ENCODE data around the gene SON. TPM values are rescaled to one million over a fixed set of nuclear protein-coding genes. Genes with fewer than 3 reads are reported as not detected.

Gene SON
- total RNA-seq, 3 donors from 2014 or later: 265 to 355 (median 330) TPM

GRCh38 chr21:33550772-33551660 lies 8.2 kb downstream of the SON start:
- H3K4me1 ChIP-seq: peaks cover 0 to 5% of the 10 kb centered on the region in 2 donors
- no peaks in the 10 kb centered on the region for H3K9me3 ChIP-seq
- TF ChIP-seq CTCF (IDR thresholded peaks at IDR 0.05) (no peak), POLR2A (IDR thresholded peaks at IDR 0.05) (no peak), POLR2AphosphoS5 (IDR thresholded peaks at IDR 0.05) (no peak)
- no peak for DNase-seq (ENCODE audit: low spot score in 2 of 2)
- intact Hi-C loops (cut with DNase I; ENCODE audit: low total_unique reads): loop anchor here (5.0 kb wide), 1 partner anchor 466 kb away; no protein-coding TSS in a partner anchor
- no peaks in the 10 kb centered on the region for H3K27me3 ChIP-seq
- H3K4me3 ChIP-seq: no peak overlapping the region
- no peak overlapping the region for H3K27ac ChIP-seq
- peaks cover 24% of the 10 kb centered on the region for H3K36me3 ChIP-seq

DNA sequence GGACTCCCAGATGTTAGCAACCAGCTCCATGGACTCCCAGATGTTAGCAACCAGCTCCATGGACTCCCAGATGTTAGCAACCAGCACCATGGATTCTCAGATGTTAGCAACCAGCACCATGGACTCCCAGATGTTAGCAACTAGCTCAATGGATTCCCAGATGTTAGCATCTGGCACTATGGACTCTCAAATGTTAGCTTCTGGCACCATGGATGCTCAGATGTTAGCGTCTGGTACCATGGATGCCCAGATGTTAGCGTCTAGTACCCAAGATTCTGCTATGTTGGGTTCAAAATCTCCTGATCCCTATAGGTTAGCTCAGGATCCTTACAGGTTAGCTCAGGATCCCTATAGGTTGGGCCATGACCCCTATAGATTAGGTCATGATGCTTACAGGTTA lies 8.8 kb downstream of the SON start:
- H3K4me3 ChIP-seq: no peak overlapping the region
- no peaks in the 10 kb centered on the region for H3K27me3 ChIP-seq
- no peaks in the 10 kb centered on the region for H3K9me3 ChIP-seq
- peaks cover 24% of the 10 kb centered on the region for H3K36me3 ChIP-seq
- peaks cover 0 to 8% of the 10 kb centered on the region in 2 donors for H3K4me1 ChIP-seq
- intact Hi-C loops (cut with DNase I; ENCODE audit: low total_unique reads): loop anchor here (5.0 kb wide), 1 partner anchor 466 kb away; no protein-coding TSS in a partner anchor
- DNase-seq (ENCODE audit: low spot score in 2 of 2): no peak
- no peak overlapping the region for H3K27ac ChIP-seq
- no peak for TF ChIP-seq POLR2AphosphoS5 (IDR thresholded peaks at IDR 0.05)
- no peak for TF ChIP-seq CTCF (IDR thresholded peaks at IDR 0.05)
- no peak for TF ChIP-seq POLR2A (IDR thresholded peaks at IDR 0.05)

DNA sequence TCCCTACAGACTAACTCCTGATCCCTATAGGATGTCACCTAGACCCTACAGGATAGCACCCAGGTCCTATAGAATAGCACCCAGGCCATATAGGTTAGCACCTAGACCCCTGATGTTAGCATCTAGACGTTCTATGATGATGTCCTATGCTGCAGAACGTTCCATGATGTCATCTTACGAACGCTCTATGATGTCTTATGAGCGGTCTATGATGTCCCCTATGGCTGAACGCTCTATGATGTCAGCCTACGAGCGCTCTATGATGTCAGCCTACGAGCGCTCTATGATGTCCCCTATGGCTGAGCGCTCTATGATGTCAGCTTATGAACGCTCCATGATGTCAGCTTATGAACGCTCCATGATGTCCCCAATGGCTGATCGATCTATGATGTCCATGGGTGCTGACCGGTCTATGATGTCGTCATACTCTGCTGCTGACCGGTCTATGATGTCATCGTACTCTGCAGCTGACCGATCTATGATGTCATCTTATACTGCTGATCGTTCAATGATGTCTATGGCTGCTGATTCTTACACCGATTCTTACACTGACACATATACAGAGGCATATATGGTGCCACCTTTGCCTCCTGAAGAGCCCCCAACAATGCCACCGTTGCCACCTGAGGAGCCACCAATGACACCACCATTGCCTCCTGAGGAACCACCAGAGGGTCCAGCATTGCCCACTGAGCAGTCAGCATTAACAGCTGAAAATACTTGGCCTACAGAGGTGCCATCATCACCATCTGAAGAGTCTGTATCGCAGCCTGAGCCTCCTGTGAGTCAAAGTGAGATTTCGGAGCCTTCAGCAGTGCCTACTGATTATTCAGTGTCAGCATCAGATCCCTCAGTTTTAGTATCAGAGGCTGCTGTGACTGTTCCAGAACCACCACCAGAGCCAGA lies 9.5 kb downstream of the SON start:
- Histone ChIP-seq H3K9me3 (no peaks in the 10 kb centered on the region), H3K27ac (no peak overlapping the region)

DNA sequence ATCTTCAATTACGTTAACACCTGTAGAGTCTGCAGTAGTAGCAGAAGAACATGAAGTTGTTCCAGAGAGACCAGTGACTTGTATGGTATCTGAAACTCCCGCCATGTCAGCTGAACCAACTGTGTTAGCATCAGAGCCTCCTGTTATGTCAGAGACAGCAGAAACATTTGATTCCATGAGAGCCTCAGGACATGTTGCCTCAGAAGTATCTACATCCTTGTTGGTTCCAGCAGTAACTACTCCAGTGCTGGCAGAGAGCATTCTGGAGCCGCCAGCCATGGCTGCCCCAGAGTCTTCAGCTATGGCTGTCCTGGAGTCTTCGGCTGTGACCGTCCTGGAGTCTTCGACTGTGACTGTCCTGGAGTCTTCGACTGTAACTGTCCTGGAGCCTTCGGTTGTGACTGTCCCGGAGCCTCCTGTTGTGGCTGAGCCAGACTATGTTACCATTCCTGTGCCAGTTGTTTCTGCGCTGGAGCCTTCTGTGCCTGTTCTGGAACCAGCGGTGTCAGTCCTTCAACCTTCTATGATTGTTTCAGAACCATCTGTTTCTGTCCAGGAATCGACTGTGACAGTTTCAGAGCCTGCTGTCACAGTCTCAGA lies 10.3 kb downstream of the SON start:
- peaks cover 24% of the 10 kb centered on the region for H3K36me3 ChIP-seq
- DNase-seq (ENCODE audit: low spot score in 2 of 2): no peak
- TF ChIP-seq POLR2AphosphoS5 (IDR thresholded peaks at IDR 0.05): no peak
- no peaks in the 10 kb centered on the region for H3K9me3 ChIP-seq
- no peak overlapping the region for H3K27ac ChIP-seq
- H3K4me1 ChIP-seq: peaks cover 0 to 8% of the 10 kb centered on the region in 2 donors
- H3K27me3 ChIP-seq: no peaks in the 10 kb centered on the region
- H3K4me3 ChIP-seq: no peak overlapping the region
- intact Hi-C loops (cut with DNase I; ENCODE audit: low total_unique reads): loop anchor here (5.0 kb wide), 1 partner anchor 464 kb away; no protein-coding TSS in a partner anchor

More for the DNA sequence above, 9.5 kb downstream of the SON start:
- intact Hi-C loops (cut with DNase I; ENCODE audit: low total_unique reads): loop anchor here (5.0 kb wide), 1 partner anchor 465 kb away; no protein-coding TSS in a partner anchor
- DNase-seq (ENCODE audit: low spot score in 2 of 2): no peak
- H3K4me1 ChIP-seq: peaks cover 0 to 8% of the 10 kb centered on the region in 2 donors
- TF ChIP-seq POLR2AphosphoS5 (IDR thresholded peaks at IDR 0.05) (no peak), POLR2A (IDR thresholded peaks at IDR 0.05) (no peak), CTCF (IDR thresholded peaks at IDR 0.05) (no peak)
- no peak overlapping the region for H3K4me3 ChIP-seq
- H3K36me3 ChIP-seq: peaks cover 24% of the 10 kb centered on the region
- H3K27me3 ChIP-seq: no peaks in the 10 kb centered on the region
